ENCODE measurements around the gene ORC1. TPM values are rescaled to one million over a fixed set of nuclear protein-coding genes. Genes with fewer than 3 reads are reported as not detected.
"Not testable (repeated sequence)": the region's sequence is repeated elsewhere in the genome, so short reads cannot be mapped to it uniquely, and the experiment has no call there.

The ORC1 gene
- total RNA-seq, 1 donor from 2014 or later, result 4.9 TPM

DNA sequence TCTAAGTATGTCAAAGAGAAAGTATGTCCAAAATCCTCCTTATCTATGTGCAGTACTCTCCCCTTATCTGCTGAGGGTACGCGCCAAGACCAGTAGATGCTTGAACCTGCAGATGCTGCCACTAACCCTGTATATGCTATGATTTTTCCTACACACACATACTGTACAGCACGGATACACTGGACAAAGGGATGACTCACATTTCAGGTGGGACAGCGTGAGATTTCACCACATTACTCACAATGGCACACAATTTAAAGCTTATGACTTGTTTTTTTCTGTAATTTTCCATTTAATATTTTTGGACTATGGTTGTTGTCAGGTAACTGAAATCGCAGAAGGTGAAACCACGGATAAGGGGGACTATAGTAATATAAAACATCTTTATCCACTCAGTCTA, 4.1 kb downstream of the ORC1 start:
- no peak for TF ChIP-seq CTCF (IDR thresholded peaks at IDR 0.05; ENCODE audit: unreplicated experiment)
- peaks cover 10% of the 10 kb centered on the region for H3K36me3 Mint-ChIP-seq (ENCODE audit: low read depth, unreplicated experiment)
- no peak overlapping the region for H3K27ac Mint-ChIP-seq (ENCODE audit: unreplicated experiment)
- peaks cover 3% of the 10 kb centered on the region for H3K27me3 Mint-ChIP-seq (ENCODE audit: unreplicated experiment)
- DNase-seq (ENCODE audit: low spot score), result no peak
- H3K4me3 Mint-ChIP-seq (ENCODE audit: unreplicated experiment), result no peak overlapping the region
- no peaks in the 10 kb centered on the region for H3K9me3 Mint-ChIP-seq (ENCODE audit: unreplicated experiment)
- H3K4me1 Mint-ChIP-seq (ENCODE audit: unreplicated experiment), result peaks cover 10% of the 10 kb centered on the region

- DNase-seq (ENCODE audit: low spot score), result no peak
- Mint-ChIP-seq H3K27me3 (ENCODE audit: unreplicated experiment) (peaks cover 3% of the 10 kb centered on the region), H3K4me3 (ENCODE audit: unreplicated experiment) (no peak overlapping the region), H3K27ac (ENCODE audit: unreplicated experiment) (no peak overlapping the region), H3K36me3 (ENCODE audit: low read depth, unreplicated experiment) (peaks cover 9% of the 10 kb centered on the region), H3K4me1 (ENCODE audit: unreplicated experiment) (peaks cover 9% of the 10 kb centered on the region), H3K9me3 (ENCODE audit: unreplicated experiment) (no peaks in the 10 kb centered on the region)
- no peak for TF ChIP-seq CTCF (IDR thresholded peaks at IDR 0.05; ENCODE audit: unreplicated experiment)
Observed at GRCh38 chr1:52399629-52400028, 4.6 kb downstream of the ORC1 start.

- Mint-ChIP-seq H3K9me3 (ENCODE audit: unreplicated experiment) (no peaks in the 10 kb centered on the region), H3K4me3 (ENCODE audit: unreplicated experiment) (no peak overlapping the region), H3K36me3 (ENCODE audit: low read depth, unreplicated experiment) (peaks cover 3% of the 10 kb centered on the region), H3K27me3 (ENCODE audit: unreplicated experiment) (no peaks in the 10 kb centered on the region), H3K27ac (ENCODE audit: unreplicated experiment) (no peak overlapping the region), H3K4me1 (ENCODE audit: unreplicated experiment) (no peaks in the 10 kb centered on the region)
- TF ChIP-seq CTCF (IDR thresholded peaks at IDR 0.05; ENCODE audit: unreplicated experiment), result no peak
- DNase-seq (ENCODE audit: low spot score), result no peak
Observed at GRCh38 chr1:52393174-52393573, 11.0 kb downstream of the ORC1 start.

DNA sequence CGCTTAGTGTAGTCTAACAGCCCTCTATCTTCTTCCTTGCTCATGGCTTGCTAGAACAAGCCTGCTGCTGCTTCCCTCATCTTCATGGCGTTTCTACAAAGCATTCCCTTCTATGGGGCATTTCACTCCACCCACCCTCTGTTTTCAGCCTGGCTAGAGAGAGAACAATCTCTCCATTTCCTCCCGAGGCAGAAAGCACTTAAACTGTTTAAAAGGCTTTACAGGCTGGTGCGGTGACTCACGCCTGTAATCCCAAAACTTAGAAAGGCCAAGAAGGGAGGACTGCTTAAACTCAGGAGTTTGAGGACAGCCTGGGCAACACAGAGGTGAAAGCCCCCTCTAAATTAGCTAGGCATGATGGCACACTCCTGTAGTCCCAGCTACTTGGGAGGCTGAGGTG, 17.8 kb downstream of the ORC1 start:
- no peak for TF ChIP-seq CTCF (IDR thresholded peaks at IDR 0.05; ENCODE audit: unreplicated experiment)
- Mint-ChIP-seq H3K4me3 (ENCODE audit: unreplicated experiment) (no peak overlapping the region), H3K27ac (ENCODE audit: unreplicated experiment) (peak overlapping the region; percentile 74), H3K9me3 (ENCODE audit: unreplicated experiment) (no peaks in the 10 kb centered on the region), H3K4me1 (ENCODE audit: unreplicated experiment) (no peaks in the 10 kb centered on the region), H3K27me3 (ENCODE audit: unreplicated experiment) (no peaks in the 10 kb centered on the region), H3K36me3 (ENCODE audit: low read depth, unreplicated experiment) (peaks cover 4% of the 10 kb centered on the region)
- no peak for DNase-seq (ENCODE audit: low spot score)

DNA sequence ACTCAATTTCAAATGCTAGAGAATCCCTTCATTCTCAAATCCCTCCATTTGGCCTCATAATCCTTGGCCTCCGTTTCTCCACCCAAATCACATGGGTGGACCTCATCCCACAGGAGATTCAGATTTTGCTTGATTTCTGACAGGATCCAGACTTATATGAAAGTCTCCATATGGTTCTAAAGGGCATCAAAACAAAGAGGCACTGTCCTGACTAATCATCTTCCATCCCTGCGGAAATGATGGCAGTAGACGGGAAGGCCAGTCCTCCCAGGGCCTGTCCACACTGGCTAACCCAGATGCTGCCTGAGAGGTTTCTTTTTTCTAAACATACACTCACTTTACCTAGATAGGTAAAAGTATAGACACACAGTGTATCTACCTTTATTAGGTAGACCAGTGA, 18.8 kb downstream of the ORC1 start:
- H3K4me1 Mint-ChIP-seq (ENCODE audit: unreplicated experiment), result no peaks in the 10 kb centered on the region
- TF ChIP-seq CTCF (IDR thresholded peaks at IDR 0.05; ENCODE audit: unreplicated experiment), result no peak
- H3K4me3 Mint-ChIP-seq (ENCODE audit: unreplicated experiment), result no peak overlapping the region
- H3K9me3 Mint-ChIP-seq (ENCODE audit: unreplicated experiment), result no peaks in the 10 kb centered on the region
- DNase-seq (ENCODE audit: low spot score), result no peak
- H3K27me3 Mint-ChIP-seq (ENCODE audit: unreplicated experiment), result no peaks in the 10 kb centered on the region
- no peak overlapping the region for H3K27ac Mint-ChIP-seq (ENCODE audit: unreplicated experiment)
- H3K36me3 Mint-ChIP-seq (ENCODE audit: low read depth, unreplicated experiment), result peaks cover 4% of the 10 kb centered on the region

DNA sequence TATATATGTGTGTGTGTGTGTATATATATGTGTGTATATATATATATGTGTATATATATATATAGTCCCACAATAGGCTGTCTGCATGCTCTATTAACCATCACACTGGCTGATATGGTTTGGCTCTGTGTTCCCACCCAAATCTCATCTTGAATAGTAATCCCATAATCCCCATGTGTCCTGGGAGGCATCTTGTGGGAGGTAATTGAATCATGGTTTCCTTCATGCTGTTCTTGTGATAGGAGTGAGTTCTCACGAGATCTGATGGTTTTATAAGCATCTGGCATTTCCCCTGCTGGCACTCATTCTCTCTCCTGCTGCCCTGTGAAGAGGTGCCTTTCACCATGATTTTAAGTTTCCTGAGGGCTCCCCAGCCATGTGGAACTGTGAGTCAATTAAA, 34.4 kb downstream of the ORC1 start:
- H3K36me3 Mint-ChIP-seq (ENCODE audit: low read depth, unreplicated experiment); DNase-seq (ENCODE audit: low spot score); H3K9me3 Mint-ChIP-seq (ENCODE audit: unreplicated experiment); H3K27ac Mint-ChIP-seq (ENCODE audit: unreplicated experiment); H3K4me3 Mint-ChIP-seq (ENCODE audit: unreplicated experiment): not testable (repeated sequence)
- peaks cover 14% of the 10 kb centered on the region for H3K4me1 Mint-ChIP-seq (ENCODE audit: unreplicated experiment)
- H3K27me3 Mint-ChIP-seq (ENCODE audit: unreplicated experiment), result peaks cover 12% of the 10 kb centered on the region
